ENCODE measurements around the gene GPC6. TPM values are rescaled to one million over a fixed set of nuclear protein-coding genes. Genes with fewer than 3 reads are reported as not detected.

The GPC6 gene
- polyA plus RNA-seq, 2 of the 4 experiments (the other 2 are of a cell fraction): 8.0 to 14.4 TPM

DNA sequence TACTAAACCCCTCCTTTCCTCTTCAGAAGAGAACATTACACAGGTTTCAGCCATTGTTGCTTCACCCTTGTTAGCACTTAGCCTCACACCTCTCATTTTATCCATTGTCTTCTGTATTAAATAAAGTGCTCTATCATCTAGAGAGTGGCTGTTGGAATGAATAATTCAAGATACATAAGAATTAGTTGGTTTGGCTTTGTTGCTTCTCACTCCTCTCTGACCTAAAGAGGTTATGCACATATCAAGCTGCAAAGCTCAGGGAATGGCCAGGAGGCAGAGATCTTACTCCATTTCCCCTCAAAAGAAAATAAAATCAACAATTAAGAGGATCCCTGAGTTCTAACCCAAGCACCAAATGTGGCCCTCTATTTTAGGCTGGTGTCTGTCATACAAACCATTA is 1173.2 kb downstream of the GPC6 start:
- POLR2A ChIA-PET: no interaction called here
- H3K4me2 ChIP-seq: no peak overlapping the region
- no peak for FAIRE-seq
- DNase-seq (ENCODE audit: low read depth in 1 of 2, low spot score in 1 of 2): no peak
- no peaks in the 10 kb centered on the region for H3K9me3 ChIP-seq
- no peak overlapping the region for H3K4me3 ChIP-seq
- ATAC-seq: no peak
- H3K4me1 ChIP-seq: no peaks in the 10 kb centered on the region
- CTCF ChIA-PET: no interaction called here
- H3K27ac ChIP-seq: no peak overlapping the region
- TF ChIP-seq NPAS2 (CRISPR knock-in tag; IDR thresholded peaks at IDR 0.05; ENCODE audit: borderline replicate concordance) (no peak), FOSL2 (IDR thresholded peaks at IDR 0.05) (no peak), FOSL2 (CRISPR knock-in tag; IDR thresholded peaks at IDR 0.05) (no peak)

DNA sequence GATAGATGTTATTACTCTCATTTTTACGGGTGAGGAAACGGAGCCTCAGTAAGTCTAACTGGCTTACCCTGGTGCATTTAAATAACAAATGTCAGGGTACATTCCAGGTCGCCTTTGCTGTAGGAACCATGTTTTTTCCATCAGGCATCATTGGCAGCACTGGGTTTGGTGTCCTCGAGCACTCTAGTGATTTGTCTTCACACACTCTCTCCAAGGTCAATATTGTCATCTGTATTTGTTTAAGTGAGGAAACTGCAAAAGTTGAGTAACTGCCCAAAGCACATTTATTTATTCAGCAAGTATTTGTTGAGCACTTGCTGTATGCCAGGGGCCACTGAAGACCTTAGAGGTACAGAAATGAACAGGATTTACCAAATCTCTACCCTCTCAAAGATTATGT is 1174.3 kb downstream of the GPC6 start:
- 43% methylated on average over 4 of the region's 4 CpGs for WGBS (ENCODE audit: missing lambda C conversion rate)
- no peak for TF ChIP-seq ZFP36 (IDR thresholded peaks at IDR 0.05; ENCODE audit: borderline replicate concordance, partially characterized antibody)
- TF ChIP-seq RCOR1 (IDR thresholded peaks at IDR 0.05; ENCODE audit: low read depth, low read length): no peak
- TF ChIP-seq, protein P1, sequence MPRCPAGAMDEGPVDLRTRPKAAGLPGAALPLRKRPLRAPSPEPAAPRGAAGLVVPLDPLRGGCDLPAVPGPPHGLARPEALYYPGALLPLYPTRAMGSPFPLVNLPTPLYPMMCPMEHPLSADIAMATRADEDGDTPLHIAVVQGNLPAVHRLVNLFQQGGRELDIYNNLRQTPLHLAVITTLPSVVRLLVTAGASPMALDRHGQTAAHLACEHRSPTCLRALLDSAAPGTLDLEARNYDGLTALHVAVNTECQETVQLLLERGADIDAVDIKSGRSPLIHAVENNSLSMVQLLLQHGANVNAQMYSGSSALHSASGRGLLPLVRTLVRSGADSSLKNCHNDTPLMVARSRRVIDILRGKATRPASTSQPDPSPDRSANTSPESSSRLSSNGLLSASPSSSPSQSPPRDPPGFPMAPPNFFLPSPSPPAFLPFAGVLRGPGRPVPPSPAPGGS (IDR thresholded peaks at IDR 0.05): no peak
- TF ChIP-seq, protein P2, sequence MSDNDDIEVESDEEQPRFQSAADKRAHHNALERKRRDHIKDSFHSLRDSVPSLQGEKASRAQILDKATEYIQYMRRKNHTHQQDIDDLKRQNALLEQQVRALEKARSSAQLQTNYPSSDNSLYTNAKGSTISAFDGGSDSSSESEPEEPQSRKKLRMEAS (IDR thresholded peaks at IDR 0.05): no peak
- TF ChIP-seq CHD2 (IDR thresholded peaks at IDR 0.05; ENCODE audit: low read length, partially characterized antibody): no peak
- TF ChIP-seq, protein P3, sequence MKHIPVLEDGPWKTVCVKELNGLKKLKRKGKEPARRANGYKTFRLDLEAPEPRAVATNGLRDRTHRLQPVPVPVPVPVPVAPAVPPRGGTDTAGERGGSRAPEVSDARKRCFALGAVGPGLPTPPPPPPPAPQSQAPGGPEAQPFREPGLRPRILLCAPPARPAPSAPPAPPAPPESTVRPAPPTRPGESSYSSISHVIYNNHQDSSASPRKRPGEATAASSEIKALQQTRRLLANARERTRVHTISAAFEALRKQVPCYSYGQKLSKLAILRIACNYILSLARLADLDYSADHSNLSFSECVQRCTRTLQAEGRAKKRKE (CRISPR knock-in tag; IDR thresholded peaks at IDR 0.05; ENCODE audit: low read depth): no peak
- TF ChIP-seq HOXA7 (CRISPR knock-in tag; IDR thresholded peaks at IDR 0.05): no peak
- no peak for TF ChIP-seq HOXB5 (CRISPR knock-in tag; IDR thresholded peaks at IDR 0.05)
- TF ChIP-seq, protein P4, sequence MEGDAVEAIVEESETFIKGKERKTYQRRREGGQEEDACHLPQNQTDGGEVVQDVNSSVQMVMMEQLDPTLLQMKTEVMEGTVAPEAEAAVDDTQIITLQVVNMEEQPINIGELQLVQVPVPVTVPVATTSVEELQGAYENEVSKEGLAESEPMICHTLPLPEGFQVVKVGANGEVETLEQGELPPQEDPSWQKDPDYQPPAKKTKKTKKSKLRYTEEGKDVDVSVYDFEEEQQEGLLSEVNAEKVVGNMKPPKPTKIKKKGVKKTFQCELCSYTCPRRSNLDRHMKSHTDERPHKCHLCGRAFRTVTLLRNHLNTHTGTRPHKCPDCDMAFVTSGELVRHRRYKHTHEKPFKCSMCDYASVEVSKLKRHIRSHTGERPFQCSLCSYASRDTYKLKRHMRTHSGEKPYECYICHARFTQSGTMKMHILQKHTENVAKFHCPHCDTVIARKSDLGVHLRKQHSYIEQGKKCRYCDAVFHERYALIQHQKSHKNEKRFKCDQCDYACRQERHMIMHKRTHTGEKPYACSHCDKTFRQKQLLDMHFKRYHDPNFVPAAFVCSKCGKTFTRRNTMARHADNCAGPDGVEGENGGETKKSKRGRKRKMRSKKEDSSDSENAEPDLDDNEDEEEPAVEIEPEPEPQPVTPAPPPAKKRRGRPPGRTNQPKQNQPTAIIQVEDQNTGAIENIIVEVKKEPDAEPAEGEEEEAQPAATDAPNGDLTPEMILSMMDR (IDR thresholded peaks at IDR 0.05): no peak
- no peak for TF ChIP-seq MYC (IDR thresholded peaks at IDR 0.05; ENCODE audit: borderline replicate concordance, low read length)
- TF ChIP-seq BHLHE40 (IDR thresholded peaks at IDR 0.05; ENCODE audit: low read depth, low read length): no peak
- no peak for TF ChIP-seq POLR2A (IDR thresholded peaks at IDR 0.05; ENCODE audit: low read length)
- no peaks in the 10 kb centered on the region for H3K4me1 ChIP-seq
- H3K4me2 ChIP-seq: no peak overlapping the region
- no peaks in the 10 kb centered on the region for H3K9me3 ChIP-seq
- no peak for FAIRE-seq
- no peak overlapping the region for H3K4me3 ChIP-seq
- ChIA-PET CTCF (no interaction called here), POLR2A (no interaction called here)
- no peak for DNase-seq (ENCODE audit: low read depth in 1 of 2, low spot score in 1 of 2)
- no peak for ATAC-seq
- no peak overlapping the region for H3K27ac ChIP-seq

DNA sequence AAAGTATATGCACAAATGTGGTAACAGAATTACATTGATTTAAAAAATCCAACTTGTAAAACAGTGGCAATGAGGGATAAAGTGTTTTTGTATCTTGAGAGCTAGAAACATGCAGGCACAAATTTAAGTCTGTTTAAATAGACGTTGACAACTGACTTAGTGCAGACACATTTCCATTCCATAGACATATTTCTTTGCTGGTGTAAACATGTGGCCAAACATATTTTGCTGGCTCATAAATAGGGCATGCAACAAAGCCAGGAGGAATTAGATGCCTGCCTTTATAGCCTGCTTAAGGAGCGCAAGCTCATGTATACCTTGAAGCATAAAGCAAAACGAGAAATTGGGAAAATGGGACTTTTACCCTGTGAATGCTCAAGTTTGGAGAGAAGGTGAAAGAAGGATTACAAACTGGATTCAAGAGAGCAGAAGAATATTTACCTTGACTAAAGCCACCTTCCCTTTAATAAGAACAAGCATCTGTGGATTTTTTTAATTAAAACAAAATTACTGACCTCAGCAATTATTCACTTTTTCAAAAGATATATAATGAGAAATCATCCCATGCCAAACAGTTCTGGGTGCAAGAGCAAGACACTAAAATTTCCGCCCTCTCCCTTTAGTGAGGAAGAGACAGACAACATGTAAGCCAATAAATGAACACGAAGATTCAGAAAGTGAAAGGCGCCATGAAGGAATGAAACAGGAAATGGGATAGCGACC is 1181.9 kb downstream of the GPC6 start:
- CTCF ChIA-PET: no interaction called here
- no peak overlapping the region for H3K4me3 ChIP-seq
- FAIRE-seq (no peak), ATAC-seq (no peak), DNase-seq (ENCODE audit: low read depth in 1 of 2, low spot score in 1 of 2) (no peak)
- no peaks in the 10 kb centered on the region for H3K9me3 ChIP-seq
- TF ChIP-seq MAFK (IDR thresholded peaks at IDR 0.05; ENCODE audit: partially characterized antibody): peak; percentile 69
- TF ChIP-seq, protein P5, sequence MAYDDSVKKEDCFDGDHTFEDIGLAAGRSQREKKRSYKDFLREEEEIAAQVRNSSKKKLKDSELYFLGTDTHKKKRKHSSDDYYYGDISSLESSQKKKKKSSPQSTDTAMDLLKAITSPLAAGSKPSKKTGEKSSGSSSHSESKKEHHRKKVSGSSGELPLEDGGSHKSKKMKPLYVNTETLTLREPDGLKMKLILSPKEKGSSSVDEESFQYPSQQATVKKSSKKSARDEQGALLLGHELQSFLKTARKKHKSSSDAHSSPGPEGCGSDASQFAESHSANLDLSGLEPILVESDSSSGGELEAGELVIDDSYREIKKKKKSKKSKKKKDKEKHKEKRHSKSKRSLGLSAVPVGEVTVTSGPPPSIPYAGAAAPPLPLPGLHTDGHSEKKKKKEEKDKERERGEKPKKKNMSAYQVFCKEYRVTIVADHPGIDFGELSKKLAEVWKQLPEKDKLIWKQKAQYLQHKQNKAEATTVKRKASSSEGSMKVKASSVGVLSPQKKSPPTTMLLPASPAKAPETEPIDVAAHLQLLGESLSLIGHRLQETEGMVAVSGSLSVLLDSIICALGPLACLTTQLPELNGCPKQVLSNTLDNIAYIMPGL (CRISPR knock-in tag; IDR thresholded peaks at IDR 0.05; ENCODE audit: borderline replicate concordance): no peak
- no peak overlapping the region for H3K27ac ChIP-seq
- WGBS (ENCODE audit: missing lambda C conversion rate): 66% methylated on average over 7 of the region's 7 CpGs
- no peaks in the 10 kb centered on the region for H3K4me1 ChIP-seq
- H3K4me2 ChIP-seq: no peak overlapping the region
- POLR2A ChIA-PET: no interaction called here

Data from A549 (cell line).